CD4-positive, alpha-beta T cell treated with Interleukin-21 for 1 hour (primary cell): ENCODE measurements around the gene CPS1.

Experiments
- DNase-seq: peaks from one replicate; pipeline ENCODE4 v3.0.0-alpha.2; 2020

The CPS1 gene

DNA sequence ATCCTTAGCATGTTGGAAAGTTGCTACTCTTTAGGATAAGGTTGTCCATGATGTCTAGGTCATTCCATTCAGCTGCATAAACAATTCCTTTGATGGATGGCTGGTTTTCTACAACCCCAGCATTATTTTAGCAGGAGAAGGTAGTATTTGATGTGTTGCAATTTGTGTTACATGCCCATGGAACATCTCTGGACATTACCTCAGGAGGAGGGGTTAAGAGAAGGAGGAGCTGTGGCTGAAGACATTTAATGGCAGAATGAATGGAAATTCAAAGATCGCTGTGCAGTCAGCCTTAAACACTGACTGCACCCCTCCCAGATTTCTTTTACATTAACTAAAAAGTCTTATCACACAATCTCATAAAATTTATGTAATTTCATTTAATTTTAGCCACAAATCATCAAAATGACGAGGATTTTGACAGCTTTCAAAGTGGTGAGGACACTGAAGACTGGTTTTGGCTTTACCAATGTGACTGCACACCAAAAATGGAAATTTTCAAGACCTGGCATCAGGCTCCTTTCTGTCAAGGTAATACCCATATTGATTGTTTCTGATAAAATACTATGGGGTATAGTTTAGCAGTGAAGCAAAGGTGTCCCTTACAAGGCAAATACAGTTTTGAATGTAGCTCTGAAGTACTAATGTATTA, at the start of gene CPS1:
Gene CPS1 (plus strand): TSS at position 271 of the 652 bp plus-strand sequence. CDS start 135 bp downstream, at position 406.
- no peak for DNase-seq

- no peak for DNase-seq
These were observed 40.5 kb upstream of the CPS1 start for GRCh38 chr2:210515911-210516310.

DNA sequence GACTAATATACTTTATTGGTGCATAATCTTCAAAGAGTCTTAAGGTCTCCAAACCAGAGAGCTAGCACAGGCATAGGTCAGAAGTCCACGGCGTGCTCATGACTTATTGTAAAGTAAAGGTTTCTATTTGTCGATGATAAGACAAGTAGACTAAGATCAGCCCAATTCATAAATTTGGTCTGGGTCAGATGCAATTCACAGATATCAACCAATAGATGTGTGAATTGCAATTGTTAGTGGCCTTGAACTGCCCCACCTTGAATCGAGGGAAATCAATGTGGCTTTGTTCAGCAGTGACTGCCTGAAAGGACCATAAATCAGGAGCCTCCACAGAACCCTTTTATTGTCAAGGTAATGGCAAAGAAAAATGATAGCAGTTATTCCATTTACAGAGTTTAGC, 39.1 kb upstream of the CPS1 start:
- no peak for DNase-seq

GRCh38 chr2:210519594-210519993, 36.8 kb upstream of the CPS1 start:
- DNase-seq: no peak

- DNase-seq: no peak
These were observed 34.0 kb upstream of the CPS1 start for GRCh38 chr2:210522399-210522798.

DNA sequence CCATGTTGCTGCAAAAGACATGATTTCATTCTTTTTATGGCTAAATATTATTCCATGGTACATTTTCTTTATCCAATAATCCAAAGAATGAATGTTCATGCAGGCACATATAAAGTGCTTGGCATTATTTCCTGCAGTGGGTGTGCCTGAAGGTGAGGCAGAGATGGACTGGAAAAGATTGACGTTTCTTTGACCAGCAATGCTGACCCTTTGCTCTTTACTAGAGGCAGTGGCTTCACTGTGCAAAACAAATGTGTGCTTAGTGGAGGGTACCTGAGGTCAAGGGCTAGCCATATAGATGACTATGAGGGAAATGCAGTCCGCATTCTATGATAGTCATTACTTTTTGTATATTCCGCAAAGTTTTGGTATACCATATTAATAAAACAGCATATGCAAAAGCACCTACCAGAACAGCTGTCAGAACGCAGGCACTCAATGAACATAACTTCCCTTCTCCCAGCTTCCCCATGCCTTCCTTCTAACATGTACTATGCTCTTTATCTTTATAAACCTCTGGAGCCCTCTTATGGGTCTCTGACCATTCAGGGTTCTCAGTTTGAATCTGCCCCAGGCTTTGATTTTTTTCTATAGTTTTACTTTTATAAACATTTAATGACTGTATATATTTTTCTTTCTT, 32.6 kb upstream of the CPS1 start:
- no peak for DNase-seq

GRCh38 chr2:210524533-210524932, 31.9 kb upstream of the CPS1 start:
- DNase-seq: no peak

GRCh38 chr2:210527286-210527685, 29.1 kb upstream of the CPS1 start:
- no peak for DNase-seq

DNA sequence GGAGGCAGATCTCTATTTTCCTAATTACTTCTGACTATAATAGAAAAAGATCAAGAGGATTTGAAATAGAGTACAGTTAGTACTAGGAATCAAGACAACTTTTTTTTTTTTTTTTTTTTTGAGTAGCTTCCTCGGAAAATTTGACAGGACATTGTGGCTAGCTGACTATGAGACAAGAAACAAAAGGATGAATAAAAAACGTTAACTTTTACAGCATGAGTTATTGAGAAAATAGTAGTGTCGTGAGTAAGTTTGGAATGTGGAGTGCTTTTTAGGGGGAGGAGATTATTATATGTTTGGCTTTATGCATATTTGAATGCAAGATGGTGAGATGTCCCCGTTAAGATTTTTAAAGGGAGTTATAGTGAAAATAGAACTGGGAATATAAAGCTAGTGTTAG, 27.7 kb upstream of the CPS1 start:
- no peak for DNase-seq

GRCh38 chr2:210531050-210531449, 25.3 kb upstream of the CPS1 start:
- no peak for DNase-seq

- no peak for DNase-seq
These were observed 24.9 kb upstream of the CPS1 start for GRCh38 chr2:210531482-210531881.

DNA sequence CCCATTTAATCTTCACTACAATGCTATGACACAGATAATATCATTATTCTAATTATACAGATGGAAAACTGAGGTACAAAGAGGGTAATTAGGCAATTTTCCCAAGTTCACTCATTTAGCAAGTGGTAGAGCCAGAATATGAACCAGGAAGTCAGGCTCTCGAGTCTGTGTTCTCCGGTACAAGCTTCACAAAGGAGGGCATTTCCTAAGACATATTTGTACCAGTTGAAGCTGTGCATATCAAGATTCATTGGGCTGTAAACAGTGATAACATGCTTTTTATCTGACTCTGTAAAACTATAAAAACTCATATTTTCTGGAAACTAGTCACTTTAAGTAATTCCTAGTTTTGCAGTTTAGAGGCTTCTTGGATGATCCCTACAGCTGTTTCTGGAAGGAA, 23.0 kb upstream of the CPS1 start:
- no peak for DNase-seq

DNA sequence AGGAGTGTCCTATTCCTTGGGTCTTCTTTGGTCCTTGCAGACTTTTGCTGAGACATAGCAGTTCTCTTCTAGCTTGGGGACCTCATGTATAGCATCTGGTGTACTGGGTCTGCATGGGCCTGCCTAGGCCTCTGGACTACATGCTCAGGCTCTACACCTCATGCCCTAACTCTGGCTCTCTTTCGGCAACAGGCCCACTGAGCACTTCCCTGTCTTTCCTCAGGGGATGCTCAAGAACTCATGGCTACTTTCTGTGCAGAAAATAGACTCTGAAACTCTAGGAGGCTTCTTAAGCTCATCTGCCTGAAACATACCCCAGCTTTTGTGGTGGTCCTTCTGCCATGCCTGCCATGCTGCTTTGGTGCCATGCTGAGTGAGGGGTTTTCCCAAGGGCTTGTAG, 21.5 kb upstream of the CPS1 start:
- no peak for DNase-seq

GRCh38 chr2:210536973-210537650, 19.3 kb upstream of the CPS1 start:
- DNase-seq: no peak

- DNase-seq: no peak
These were observed 17.4 kb upstream of the CPS1 start for GRCh38 chr2:210539035-210539434.

DNA sequence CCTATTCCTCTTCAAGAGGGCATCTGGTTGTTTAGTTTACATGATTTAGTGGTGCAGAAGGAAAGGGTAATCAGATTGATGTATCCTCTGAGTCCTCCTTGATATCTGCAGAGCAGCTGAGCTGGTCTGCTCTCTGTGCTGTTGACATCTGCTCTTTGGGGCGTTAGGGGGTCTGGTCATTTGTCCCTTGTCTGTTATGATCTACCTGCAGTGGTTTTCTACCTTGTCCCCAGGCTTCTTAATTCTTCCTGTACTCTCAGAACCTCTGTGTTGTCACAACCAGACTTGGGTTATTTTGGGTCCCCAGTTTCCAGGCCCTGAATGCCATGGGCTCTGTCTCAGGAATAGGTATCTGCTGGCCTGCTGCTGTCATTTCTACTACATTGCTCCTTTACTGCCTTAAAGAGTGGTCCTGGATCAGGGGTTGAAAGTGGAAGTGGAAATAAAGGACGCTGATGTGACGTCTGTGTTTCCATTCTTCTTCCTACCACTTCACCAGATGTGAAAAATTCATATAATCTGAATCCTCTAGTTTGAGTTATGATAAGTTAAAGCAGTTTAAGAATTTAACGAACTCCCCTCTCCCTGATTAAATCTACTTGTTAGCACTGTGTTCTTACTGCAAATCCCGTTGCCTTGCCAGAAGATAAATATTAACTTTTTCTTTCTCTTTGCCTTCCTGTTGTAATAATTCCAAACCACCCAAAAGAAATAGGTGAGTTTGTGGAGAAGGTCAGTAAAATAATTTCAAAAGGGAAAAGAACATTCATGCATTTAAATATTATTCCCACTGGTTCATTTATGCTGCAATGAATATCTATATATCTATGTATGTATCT, 16.6 kb upstream of the CPS1 start:
- no peak for DNase-seq

- no peak for DNase-seq
These were observed 15.9 kb upstream of the CPS1 start for GRCh38 chr2:210540471-210540870.

DNA sequence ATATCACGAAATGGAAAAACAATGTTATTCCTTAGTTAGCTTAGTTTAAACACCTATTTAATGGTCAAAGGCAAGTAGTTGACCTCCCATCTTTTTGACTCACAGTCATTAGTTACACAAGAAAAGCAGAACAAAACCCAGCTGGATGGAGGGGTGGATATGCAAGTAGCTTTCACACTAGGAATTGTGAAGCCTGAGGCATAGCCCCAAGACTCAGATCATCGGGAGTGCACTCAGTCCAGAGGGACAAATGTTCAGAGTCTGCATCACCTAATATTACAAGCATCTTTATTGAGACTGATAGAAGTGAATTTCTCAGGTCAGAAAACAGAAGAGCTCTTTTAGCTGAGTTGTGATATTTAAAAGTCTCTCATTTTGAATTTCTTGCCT, 15.5 kb upstream of the CPS1 start:
- no peak for DNase-seq

GRCh38 chr2:210541290-210541902, 15.0 kb upstream of the CPS1 start:
- DNase-seq: no peak

- DNase-seq: no peak
These were observed 12.3 kb upstream of the CPS1 start for GRCh38 chr2:210544007-210544590.

DNA sequence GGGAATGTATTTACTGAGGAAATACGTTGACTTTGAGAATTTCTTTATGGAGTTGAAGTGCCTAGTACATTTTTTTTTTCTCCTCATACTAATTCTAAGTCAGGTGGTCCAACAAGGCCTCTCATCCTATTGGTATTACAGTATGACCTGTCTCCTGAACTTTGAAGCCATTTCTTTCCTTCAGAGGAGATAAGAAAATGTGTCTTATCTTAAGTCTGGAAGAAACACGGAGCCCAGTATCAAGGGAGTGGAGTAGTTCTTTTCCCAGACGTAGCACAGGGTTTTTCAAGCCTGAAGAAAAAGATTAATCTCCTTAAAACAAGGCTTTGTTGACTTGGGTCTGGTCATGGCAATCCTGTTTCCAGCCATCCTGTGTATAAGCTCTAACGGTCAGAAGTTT, 11.6 kb upstream of the CPS1 start:
- no peak for DNase-seq

DNA sequence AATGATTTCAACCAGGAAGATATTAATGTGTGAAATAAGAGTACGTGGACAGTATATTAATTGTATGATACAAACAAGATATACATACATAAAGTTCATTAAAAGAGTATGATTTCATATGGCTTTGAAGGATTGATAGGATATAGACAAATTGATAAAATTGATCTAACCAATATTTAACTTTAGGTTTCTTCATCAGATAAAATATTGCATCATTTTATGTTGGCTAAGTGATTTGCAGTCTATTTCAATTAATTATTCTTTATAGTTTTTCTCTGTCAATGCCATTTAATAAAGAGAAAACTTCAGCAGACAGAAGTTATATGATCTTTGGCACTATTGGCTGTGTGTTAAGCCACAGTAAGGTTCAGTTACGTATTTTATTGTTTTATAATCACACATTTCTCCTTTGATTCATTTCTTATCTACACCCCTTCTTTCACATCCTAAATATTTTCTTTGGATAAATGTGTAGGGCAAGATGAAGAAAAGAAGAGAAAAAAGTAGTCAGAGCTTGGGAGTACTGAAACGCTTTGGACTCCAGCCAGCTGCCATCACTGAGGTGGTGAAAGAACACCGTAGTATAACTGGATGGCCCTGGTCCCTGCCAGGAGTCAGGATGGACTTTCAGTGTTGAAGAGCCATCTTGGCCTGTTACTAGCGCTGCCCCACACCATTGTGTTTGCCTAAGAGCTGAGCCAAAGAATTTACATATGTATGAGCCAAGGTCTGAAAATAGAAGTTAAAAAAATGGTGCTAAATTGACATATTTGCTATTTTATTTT, 9.8 kb upstream of the CPS1 start:
- no peak for DNase-seq
